GM18520 (cell line): ENCODE measurements around the gene TADA3.

Experiments used
- ATAC-seq: cut with Tn5 transposase; IDR thresholded peaks from one replicate; pipeline ENCODE4 v1.9.1; 2021; ENCODE audit not compliant: unreplicated experiment

TADA3 gene

GRCh38 chr3:9809615-9810432 is 17.6 kb upstream of the TADA3 start, which contains the start of gene TTLL3:
TSS of gene TTLL3 (plus strand) at chr3:9810262. CDS start at chr3:9810662, 400 bp downstream.
- peak; percentile 38 for ATAC-seq

GRCh38 chr3:9809239-9809614 is 17.0 kb upstream of the TADA3 start:
- ATAC-seq = no peak

GRCh38 chr3:9808345-9809037 is 16.2 kb upstream of the TADA3 start:
- no peak for ATAC-seq

GRCh38 chr3:9807981-9808344 is 15.7 kb upstream of the TADA3 start:
- no peak for ATAC-seq

- no peak for ATAC-seq
These were observed 14.7 kb upstream of the TADA3 start for GRCh38 chr3:9806688-9807589.

- ATAC-seq = no peak
These were observed 13.9 kb upstream of the TADA3 start for GRCh38 chr3:9806137-9806536.

GRCh38 chr3:9804996-9805395 is 12.7 kb upstream of the TADA3 start:
- ATAC-seq = no peak

GRCh38 chr3:9803494-9803893 is 11.2 kb upstream of the TADA3 start:
- ATAC-seq = no peak

GRCh38 chr3:9800529-9800928 is 8.3 kb upstream of the TADA3 start:
- no peak for ATAC-seq

GRCh38 chr3:9797196-9797945 is 5.1 kb upstream of the TADA3 start:
- no peak for ATAC-seq

GRCh38 chr3:9795207-9795606 is 2.9 kb upstream of the TADA3 start:
- ATAC-seq = no peak

GRCh38 chr3:9794400-9794799 is 2.1 kb upstream of the TADA3 start:
- ATAC-seq = no peak

GRCh38 chr3:9793161-9793781 is 998 bp upstream of the TADA3 start:
- ATAC-seq = no peak

- no peak for ATAC-seq
These were observed 376 bp downstream of the TADA3 start for GRCh38 chr3:9791790-9792404.

GRCh38 chr3:9791127-9791526 is 1.1 kb downstream of the TADA3 start:
- ATAC-seq = no peak

GRCh38 chr3:9787714-9788113 is 4.6 kb downstream of the TADA3 start:
- ATAC-seq = no peak

- no peak for ATAC-seq
These were observed 5.2 kb downstream of the TADA3 start for GRCh38 chr3:9786825-9787669.

GRCh38 chr3:9786209-9786739 is 6.0 kb downstream of the TADA3 start:
- ATAC-seq = no peak

GRCh38 chr3:9785602-9786001 is 6.7 kb downstream of the TADA3 start:
- no peak for ATAC-seq
